ENCODE results near the gene MYL12A. TPM values are rescaled to one million over a fixed set of nuclear protein-coding genes. Genes with fewer than 3 reads are reported as not detected.

MYL12A gene
- total and polyA plus RNA-seq, 2 of the 13 experiments (the other 11 are each of a cell fraction or from before 2014, with no cell fraction given), result 261 to 277 TPM

- no peak for TF ChIP-seq SRSF4 (IDR thresholded peaks at IDR 0.05; ENCODE audit: low read depth, low read length, poor library complexity, severe bottlenecking)
- TF ChIP-seq CEBPB (IDR thresholded peaks at IDR 0.05; ENCODE audit: borderline replicate concordance, low read depth, low read length), result peak; percentile 66; the same call in 1 of the 2 replicates
- TF ChIP-seq MTA1 (CRISPR knock-in tag; IDR thresholded peaks at IDR 0.05; ENCODE audit: borderline replicate concordance), result no peak
- no peak for TF ChIP-seq ZNF235 (CRISPR knock-in tag; IDR thresholded peaks at IDR 0.05; ENCODE audit: borderline replicate concordance)
- no peak for TF ChIP-seq ZNF546 (CRISPR knock-in tag; conservative IDR thresholded peaks at IDR 0.05)
- TF ChIP-seq JARID2 (CRISPR knock-in tag; IDR thresholded peaks at IDR 0.05; ENCODE audit: insufficient replicate concordance), result no peak
- no peak for TF ChIP-seq TFE3 (CRISPR knock-in tag; IDR thresholded peaks at IDR 0.05)
- TF ChIP-seq HMGXB4 (CRISPR knock-in tag; IDR thresholded peaks at IDR 0.05; ENCODE audit: borderline replicate concordance in 1 of 2, low read depth in 1 of 2), result no peak
- 0 out of 2 replicates have a peak, but pooled peaks have one; percentile 27 for TF ChIP-seq ZNF280D (CRISPR knock-in tag; IDR thresholded peaks at IDR 0.05)
- TF ChIP-seq RFXANK (CRISPR knock-in tag; IDR thresholded peaks at IDR 0.05), result no peak
- TF ChIP-seq AFF4 (CRISPR knock-in tag; IDR thresholded peaks at IDR 0.05), result no peak
- TF ChIP-seq ZNF839 (CRISPR knock-in tag; IDR thresholded peaks at IDR 0.05; ENCODE audit: borderline replicate concordance), result no peak
- TF ChIP-seq ZNF788 (CRISPR knock-in tag; IDR thresholded peaks at IDR 0.05; ENCODE audit: borderline replicate concordance), result no peak
- TF ChIP-seq ZBTB7A (CRISPR knock-in tag; IDR thresholded peaks at IDR 0.05), result no peak
- TF ChIP-seq HOXA7 (CRISPR knock-in tag; IDR thresholded peaks at IDR 0.05), result no peak
These were observed 18.5 kb downstream of the MYL12A start (continued) for GRCh38 chr18:3266062-3266608.
